ENCODE measurements around the gene COL15A1. TPM values are rescaled to one million over a fixed set of nuclear protein-coding genes. Genes with fewer than 3 reads are reported as not detected.

The COL15A1 gene
- total and polyA plus RNA-seq, 4 donors, result 6.3 to 126 (median 36.4) TPM

- Histone ChIP-seq H3K27me3 (ENCODE audit: control insufficient read depth in 1 of 2, insufficient read depth in 2 of 2, low read length in 1 of 2) (no peaks in the 10 kb centered on the region), H3K4me3 (ENCODE audit: low read length in 2 of 2) (no peak overlapping the region), H3K27ac (ENCODE audit: low read depth in 1 of 2, low read length in 2 of 2) (no peak overlapping the region), H3K4me1 (ENCODE audit: control insufficient read depth in 1 of 2, insufficient read depth in 2 of 2, low read length in 2 of 2) (peaks cover 3 to 18% of the 10 kb centered on the region in 2 donors), H3K9me3 (ENCODE audit: control insufficient read depth, low read length) (no peaks in the 10 kb centered on the region), H3K36me3 (ENCODE audit: control insufficient read depth in 1 of 2, insufficient read depth in 2 of 2, low read length in 1 of 2) (peaks cover 0 to 2% of the 10 kb centered on the region in 2 donors)
- WGBS, 2 donors, result 53 to 62% methylated on average over 6 of the region's 6 CpGs
- ATAC-seq (ENCODE audit: low FRiP score), result no peak
- intact Hi-C loops (cut with DNase I), result no loop called here
- DNase-seq, result no peak
Measured at GRCh38 chr9:99112750-99113413, 169.2 kb downstream of the COL15A1 start.

GRCh38 chr9:99113414-99114048 is 169.8 kb downstream of the COL15A1 start:
- Histone ChIP-seq H3K9me3 (ENCODE audit: control insufficient read depth, low read length) (no peaks in the 10 kb centered on the region), H3K4me3 (ENCODE audit: low read length in 2 of 2) (no peak overlapping the region), H3K36me3 (ENCODE audit: control insufficient read depth in 1 of 2, insufficient read depth in 2 of 2, low read length in 1 of 2) (peaks cover 0 to 2% of the 10 kb centered on the region in 2 donors), H3K27ac (ENCODE audit: low read depth in 1 of 2, low read length in 2 of 2) (no peak overlapping the region), H3K27me3 (ENCODE audit: control insufficient read depth in 1 of 2, insufficient read depth in 2 of 2, low read length in 1 of 2) (no peaks in the 10 kb centered on the region), H3K4me1 (ENCODE audit: control insufficient read depth in 1 of 2, insufficient read depth in 2 of 2, low read length in 2 of 2) (peaks cover 3 to 18% of the 10 kb centered on the region in 2 donors)
- 54 to 55% methylated on average over 2 of the region's 2 CpGs for WGBS, 2 donors
- DNase-seq (no peak), ATAC-seq (ENCODE audit: low FRiP score) (no peak)
- intact Hi-C loops (cut with DNase I), result no loop called here

- Histone ChIP-seq H3K9me3 (ENCODE audit: control insufficient read depth, low read length) (no peaks in the 10 kb centered on the region), H3K36me3 (ENCODE audit: control insufficient read depth in 1 of 2, insufficient read depth in 2 of 2, low read length in 1 of 2) (peaks cover 0 to 2% of the 10 kb centered on the region in 2 donors), H3K4me1 (ENCODE audit: control insufficient read depth in 1 of 2, insufficient read depth in 2 of 2, low read length in 2 of 2) (peaks cover 3 to 18% of the 10 kb centered on the region in 2 donors), H3K27ac (ENCODE audit: low read depth in 1 of 2, low read length in 2 of 2) (peak overlapping the region in 1 of 2 donors; percentile 76), H3K27me3 (ENCODE audit: control insufficient read depth in 1 of 2, insufficient read depth in 2 of 2, low read length in 1 of 2) (no peaks in the 10 kb centered on the region), H3K4me3 (ENCODE audit: low read length in 2 of 2) (no peak overlapping the region)
- ATAC-seq (ENCODE audit: low FRiP score), result no peak
- 49 to 55% methylated on average over 3 of the region's 3 CpGs for WGBS, 2 donors
- no peak for DNase-seq
- intact Hi-C loops (cut with DNase I), result no loop called here
Measured at GRCh38 chr9:99114049-99114440, 170.3 kb downstream of the COL15A1 start.

- intact Hi-C loops (cut with DNase I), result no loop called here
- Histone ChIP-seq H3K27ac (ENCODE audit: low read depth in 1 of 2, low read length in 2 of 2) (peak overlapping the region in 1 of 2 donors; percentile 76), H3K27me3 (ENCODE audit: control insufficient read depth in 1 of 2, insufficient read depth in 2 of 2, low read length in 1 of 2) (no peaks in the 10 kb centered on the region), H3K4me1 (ENCODE audit: control insufficient read depth in 1 of 2, insufficient read depth in 2 of 2, low read length in 2 of 2) (peaks cover 3 to 18% of the 10 kb centered on the region in 2 donors), H3K9me3 (ENCODE audit: control insufficient read depth, low read length) (no peaks in the 10 kb centered on the region), H3K36me3 (ENCODE audit: control insufficient read depth in 1 of 2, insufficient read depth in 2 of 2, low read length in 1 of 2) (no peaks in the 10 kb centered on the region), H3K4me3 (ENCODE audit: low read length in 2 of 2) (no peak overlapping the region)
- no peak for DNase-seq
- ATAC-seq (ENCODE audit: low FRiP score), result no peak
- 36 to 43% methylated on average over 6 of the region's 6 CpGs for WGBS, 2 donors
Measured at GRCh38 chr9:99114846-99115500, 171.3 kb downstream of the COL15A1 start.

GRCh38 chr9:99116003-99116411 is 172.3 kb downstream of the COL15A1 start:
- no peak for ATAC-seq (ENCODE audit: low FRiP score)
- intact Hi-C loops (cut with DNase I), result no loop called here
- 42 to 68% methylated on average over 3 of the region's 3 CpGs for WGBS, 2 donors

GRCh38 chr9:99118782-99119466 is 175.2 kb downstream of the COL15A1 start:
- DNase-seq, result peak in 1 of 2 donors; percentile 41
- 92 to 93% methylated on average over 7 of the region's 7 CpGs for WGBS, 2 donors
- intact Hi-C loops (cut with DNase I), result no loop called here
- Histone ChIP-seq H3K4me3 (ENCODE audit: low read length in 2 of 2) (no peak overlapping the region), H3K27me3 (ENCODE audit: control insufficient read depth in 1 of 2, insufficient read depth in 2 of 2, low read length in 1 of 2) (no peaks in the 10 kb centered on the region), H3K27ac (ENCODE audit: low read depth in 1 of 2, low read length in 2 of 2) (no peak overlapping the region), H3K4me1 (ENCODE audit: control insufficient read depth in 1 of 2, insufficient read depth in 2 of 2, low read length in 2 of 2) (peaks cover 3 to 18% of the 10 kb centered on the region in 2 donors), H3K9me3 (ENCODE audit: control insufficient read depth, low read length) (no peaks in the 10 kb centered on the region), H3K36me3 (ENCODE audit: control insufficient read depth in 1 of 2, insufficient read depth in 2 of 2, low read length in 1 of 2) (no peaks in the 10 kb centered on the region)
- no peak for ATAC-seq (ENCODE audit: low FRiP score)

More at GRCh38 chr9:99116003-99116411, 172.3 kb downstream of the COL15A1 start:
- no peaks in the 10 kb centered on the region for H3K36me3 ChIP-seq (ENCODE audit: control insufficient read depth in 1 of 2, insufficient read depth in 2 of 2, low read length in 1 of 2)
- H3K27me3 ChIP-seq (ENCODE audit: control insufficient read depth in 1 of 2, insufficient read depth in 2 of 2, low read length in 1 of 2), result no peaks in the 10 kb centered on the region
- no peak for DNase-seq
- H3K27ac ChIP-seq (ENCODE audit: low read depth in 1 of 2, low read length in 2 of 2), result no peak overlapping the region
- H3K4me1 ChIP-seq (ENCODE audit: control insufficient read depth in 1 of 2, insufficient read depth in 2 of 2, low read length in 2 of 2), result peaks cover 3 to 21% of the 10 kb centered on the region in 2 donors
- H3K9me3 ChIP-seq (ENCODE audit: control insufficient read depth, low read length), result no peaks in the 10 kb centered on the region
- H3K4me3 ChIP-seq (ENCODE audit: low read length in 2 of 2), result no peak overlapping the region

- Histone ChIP-seq H3K9me3 (ENCODE audit: control insufficient read depth, low read length) (no peaks in the 10 kb centered on the region), H3K4me3 (ENCODE audit: low read length in 2 of 2) (no peak overlapping the region), H3K36me3 (ENCODE audit: control insufficient read depth in 1 of 2, insufficient read depth in 2 of 2, low read length in 1 of 2) (no peaks in the 10 kb centered on the region), H3K27ac (ENCODE audit: low read depth in 1 of 2, low read length in 2 of 2) (no peak overlapping the region), H3K27me3 (ENCODE audit: control insufficient read depth in 1 of 2, insufficient read depth in 2 of 2, low read length in 1 of 2) (no peaks in the 10 kb centered on the region), H3K4me1 (ENCODE audit: control insufficient read depth in 1 of 2, insufficient read depth in 2 of 2, low read length in 2 of 2) (peaks cover 0 to 17% of the 10 kb centered on the region in 2 donors)
- intact Hi-C loops (cut with DNase I), result no loop called here
- ATAC-seq (ENCODE audit: low FRiP score) (no peak), DNase-seq (no peak)
Measured at GRCh38 chr9:99119976-99120655, 176.4 kb downstream of the COL15A1 start.
